ENCODE data around the gene TNNT3.
"Not testable (repeated sequence)": the region's sequence is repeated elsewhere in the genome, so short reads cannot be mapped to it uniquely, and the experiment has no call there.

Gene TNNT3

DNA sequence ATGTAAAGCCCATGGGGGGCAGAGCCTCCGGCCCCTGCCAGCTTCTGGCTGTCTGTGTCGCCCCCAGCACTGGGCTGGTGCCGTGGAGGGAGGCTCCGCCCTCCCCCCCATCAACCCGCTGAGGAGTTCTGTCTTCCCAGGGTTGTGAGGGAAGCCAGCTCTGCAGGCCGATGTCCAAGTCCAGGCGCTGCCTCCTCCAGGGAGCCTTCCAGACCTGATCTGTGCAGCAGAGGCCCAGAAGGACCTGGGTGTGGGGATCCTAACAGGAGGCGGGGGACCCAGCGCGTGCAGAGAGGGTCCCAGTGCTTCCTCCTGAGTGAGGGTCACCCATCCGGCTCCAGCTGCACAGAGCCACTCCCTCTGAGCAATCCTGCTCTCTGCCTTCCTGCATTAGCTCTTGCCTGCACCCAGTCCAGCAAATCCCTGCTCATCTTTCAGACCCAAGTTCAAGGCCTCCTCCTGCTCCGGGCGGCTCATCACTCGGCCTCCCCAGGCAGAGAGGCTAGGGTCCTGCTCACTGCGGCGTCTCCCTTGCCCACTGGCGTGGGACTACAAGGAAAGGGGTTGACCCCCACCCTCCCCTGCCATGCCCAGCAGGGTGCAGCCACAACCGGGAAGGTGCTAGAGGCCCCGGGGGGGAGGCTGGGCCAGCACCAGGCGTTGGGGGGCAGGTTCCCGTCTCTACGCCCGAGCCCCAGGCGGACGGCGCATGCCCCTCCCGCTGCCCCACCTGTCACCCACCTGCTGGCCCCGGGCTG, 44.2 kb upstream of the TNNT3 start:
- in situ Hi-C loops (cut with HindIII; ENCODE audit: low sequenced_read_pairs), result no loop called here
- no peak for DNase-seq (ENCODE audit: low read depth)
- no peak overlapping the region for H3K4me3 ChIP-seq (ENCODE audit: low read depth, low read length)
- TF ChIP-seq, protein P1, sequence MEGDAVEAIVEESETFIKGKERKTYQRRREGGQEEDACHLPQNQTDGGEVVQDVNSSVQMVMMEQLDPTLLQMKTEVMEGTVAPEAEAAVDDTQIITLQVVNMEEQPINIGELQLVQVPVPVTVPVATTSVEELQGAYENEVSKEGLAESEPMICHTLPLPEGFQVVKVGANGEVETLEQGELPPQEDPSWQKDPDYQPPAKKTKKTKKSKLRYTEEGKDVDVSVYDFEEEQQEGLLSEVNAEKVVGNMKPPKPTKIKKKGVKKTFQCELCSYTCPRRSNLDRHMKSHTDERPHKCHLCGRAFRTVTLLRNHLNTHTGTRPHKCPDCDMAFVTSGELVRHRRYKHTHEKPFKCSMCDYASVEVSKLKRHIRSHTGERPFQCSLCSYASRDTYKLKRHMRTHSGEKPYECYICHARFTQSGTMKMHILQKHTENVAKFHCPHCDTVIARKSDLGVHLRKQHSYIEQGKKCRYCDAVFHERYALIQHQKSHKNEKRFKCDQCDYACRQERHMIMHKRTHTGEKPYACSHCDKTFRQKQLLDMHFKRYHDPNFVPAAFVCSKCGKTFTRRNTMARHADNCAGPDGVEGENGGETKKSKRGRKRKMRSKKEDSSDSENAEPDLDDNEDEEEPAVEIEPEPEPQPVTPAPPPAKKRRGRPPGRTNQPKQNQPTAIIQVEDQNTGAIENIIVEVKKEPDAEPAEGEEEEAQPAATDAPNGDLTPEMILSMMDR (IDR thresholded peaks at IDR 0.05; ENCODE audit: low read depth, low read length, missing control alignments), result no peak

DNA sequence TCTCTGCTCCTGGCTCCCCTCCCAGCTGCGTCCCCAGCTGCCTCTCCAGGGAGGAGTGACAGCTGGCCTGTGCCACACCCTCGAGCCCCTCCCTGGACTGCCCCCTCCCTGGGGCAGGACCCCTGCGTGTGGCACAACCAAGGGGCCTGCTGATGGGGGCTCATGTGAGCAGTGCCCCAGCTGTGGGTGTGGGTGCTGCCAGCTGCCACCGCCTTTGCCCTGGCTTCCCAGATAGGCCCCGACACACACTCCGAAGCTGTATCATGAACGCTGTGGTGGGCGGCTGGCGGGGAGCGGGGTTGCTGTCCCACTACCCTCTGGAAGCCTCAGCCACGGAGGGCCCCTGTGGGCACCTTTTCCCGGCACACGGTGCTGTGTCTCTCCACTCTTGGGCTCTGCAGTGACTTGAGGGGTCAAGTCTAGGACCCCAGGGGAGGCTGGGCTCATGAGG, 43.6 kb upstream of the TNNT3 start:
- H3K4me3 ChIP-seq (ENCODE audit: low read depth, low read length); in situ Hi-C loops (cut with HindIII; ENCODE audit: low sequenced_read_pairs); DNase-seq (ENCODE audit: low read depth): not testable (repeated sequence)

DNA sequence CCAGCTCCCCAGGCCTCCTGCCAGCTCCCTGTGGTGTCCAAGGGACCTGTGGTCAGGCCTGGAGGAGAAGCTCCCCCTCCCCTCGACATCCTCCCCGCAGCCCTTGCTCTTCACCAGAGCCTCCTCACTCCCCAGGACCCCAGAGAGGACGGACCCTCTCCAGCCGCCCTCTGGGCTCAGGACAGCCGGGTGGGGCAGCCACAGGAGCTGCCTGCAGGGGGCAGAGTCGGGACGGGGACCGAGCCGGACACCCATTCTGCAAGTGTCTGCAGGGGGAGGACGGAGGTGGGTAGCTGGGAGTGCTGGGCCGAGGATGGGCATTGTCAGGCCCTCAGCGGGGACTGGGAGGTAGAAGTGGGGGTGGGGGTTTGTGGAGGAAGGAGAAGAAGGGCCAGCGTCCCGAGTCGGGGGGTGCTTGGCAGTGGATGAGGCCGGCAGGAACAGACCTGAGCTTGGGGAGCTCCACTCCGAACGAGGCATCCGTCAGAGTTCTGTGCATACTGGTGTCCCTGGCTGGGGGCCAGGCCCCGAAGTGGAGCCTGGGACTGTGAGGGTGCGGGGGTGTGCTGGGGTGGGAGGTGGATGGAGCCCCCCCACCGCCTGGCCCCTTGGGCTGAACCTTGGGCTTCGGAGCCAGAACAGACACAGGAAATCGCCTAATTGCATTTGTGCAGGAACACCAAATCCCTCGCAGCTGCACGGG, 43.0 kb upstream of the TNNT3 start:
- no peak overlapping the region for H3K4me3 ChIP-seq (ENCODE audit: low read depth, low read length)
- in situ Hi-C loops (cut with HindIII; ENCODE audit: low sequenced_read_pairs), result no loop called here
- no peak for DNase-seq (ENCODE audit: low read depth)
- TF ChIP-seq, protein P1 (IDR thresholded peaks at IDR 0.05; ENCODE audit: low read depth, low read length, missing control alignments), result peak; percentile 64

DNA sequence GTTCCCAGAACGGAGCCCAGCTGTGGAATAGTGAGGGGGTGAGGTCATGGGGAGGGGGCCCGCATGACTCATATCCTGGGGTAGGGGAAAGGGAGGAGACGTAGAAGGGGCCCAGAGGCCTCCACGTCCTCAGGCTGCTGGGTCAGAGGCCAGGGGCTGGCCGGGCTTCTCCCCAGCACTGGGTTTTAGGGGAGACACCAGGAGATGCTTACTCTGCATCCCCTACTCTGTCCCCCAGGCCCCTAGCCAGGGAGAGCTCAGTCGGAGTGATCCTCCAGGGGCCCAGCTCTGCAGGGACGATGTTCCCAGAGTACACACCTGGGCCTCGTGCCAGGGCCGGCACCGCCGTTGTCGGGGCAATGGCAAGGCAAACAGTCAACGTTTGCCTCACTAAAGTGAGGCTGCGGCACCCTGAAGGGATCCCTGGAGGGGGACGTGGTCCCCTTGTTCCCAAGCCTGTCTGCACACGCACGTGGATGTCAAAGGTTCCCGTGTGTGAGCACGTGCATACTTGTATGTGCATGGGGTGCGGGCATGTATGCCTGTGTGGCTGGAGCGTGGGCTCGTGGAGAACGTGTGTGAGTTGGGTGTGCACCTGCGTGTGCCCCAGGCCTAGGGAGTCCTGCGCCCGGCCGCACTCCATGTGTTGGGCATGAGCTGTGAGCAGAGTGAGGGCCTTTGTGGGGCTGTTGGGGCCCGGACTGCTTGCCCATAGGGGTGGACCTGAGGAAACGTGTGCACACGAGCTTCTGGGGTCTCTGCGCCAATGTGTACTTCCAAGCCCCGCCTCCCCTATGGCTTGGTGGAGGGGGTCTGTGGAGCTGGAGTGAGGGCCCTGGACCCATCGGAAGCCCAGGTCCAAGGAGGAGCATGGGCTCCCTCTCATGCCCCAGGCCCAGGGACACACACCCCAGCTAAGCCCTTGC, 42.0 kb upstream of the TNNT3 start:
- in situ Hi-C loops (cut with HindIII; ENCODE audit: low sequenced_read_pairs), result no loop called here
- TF ChIP-seq, protein P1 (IDR thresholded peaks at IDR 0.05; ENCODE audit: low read depth, low read length, missing control alignments), result no peak
- no peak overlapping the region for H3K4me3 ChIP-seq (ENCODE audit: low read depth, low read length)
- no peak for DNase-seq (ENCODE audit: low read depth)

DNA sequence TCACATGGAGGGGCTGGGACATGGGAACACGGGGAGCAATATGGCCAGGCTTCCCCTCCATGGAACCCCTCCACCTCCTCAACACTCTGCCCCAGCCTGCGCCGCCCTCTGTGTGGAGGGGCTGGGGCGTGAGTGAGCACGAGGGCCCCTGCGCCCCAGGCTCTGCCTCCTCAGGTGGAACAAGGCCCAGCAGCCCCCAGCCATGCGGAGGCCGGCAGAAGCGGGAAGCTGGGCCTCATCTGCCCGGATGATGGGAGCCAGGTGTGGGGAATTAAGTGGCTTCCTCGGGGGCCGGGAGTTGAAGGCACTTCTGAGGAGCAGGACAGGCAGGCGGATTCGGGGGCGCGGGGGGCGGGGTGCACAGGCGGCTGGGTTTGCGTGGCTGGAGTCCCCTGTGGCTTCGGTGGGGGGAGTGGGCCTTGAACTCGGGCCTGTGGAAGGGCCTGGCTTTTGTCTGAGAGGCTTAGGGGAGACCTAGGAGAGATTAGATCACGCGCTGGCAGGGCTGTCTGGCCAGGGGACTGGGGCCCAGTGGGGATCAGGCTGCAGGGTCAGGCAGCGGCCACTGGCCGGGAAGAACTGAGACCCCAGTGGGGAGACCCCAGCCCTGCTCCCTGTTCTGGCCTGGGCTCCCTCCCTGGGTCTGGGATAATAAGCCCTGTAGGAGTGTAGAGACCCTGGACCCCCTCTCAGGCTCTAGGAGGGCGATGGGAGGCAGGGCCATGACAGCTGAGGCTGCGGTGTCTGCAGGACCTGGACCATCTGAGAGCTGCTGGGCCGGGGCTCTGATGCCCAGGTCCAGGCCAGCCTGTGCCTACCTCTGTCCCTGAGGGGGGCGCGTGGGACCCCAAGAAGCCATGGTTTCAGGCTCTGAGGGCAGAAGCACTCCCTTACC, 41.1 kb upstream of the TNNT3 start:
- DNase-seq (ENCODE audit: low read depth), result no peak
- H3K4me3 ChIP-seq (ENCODE audit: low read depth, low read length), result no peak overlapping the region
- in situ Hi-C loops (cut with HindIII; ENCODE audit: low sequenced_read_pairs), result no loop called here
- TF ChIP-seq, protein P1 (IDR thresholded peaks at IDR 0.05; ENCODE audit: low read depth, low read length, missing control alignments), result no peak

DNA sequence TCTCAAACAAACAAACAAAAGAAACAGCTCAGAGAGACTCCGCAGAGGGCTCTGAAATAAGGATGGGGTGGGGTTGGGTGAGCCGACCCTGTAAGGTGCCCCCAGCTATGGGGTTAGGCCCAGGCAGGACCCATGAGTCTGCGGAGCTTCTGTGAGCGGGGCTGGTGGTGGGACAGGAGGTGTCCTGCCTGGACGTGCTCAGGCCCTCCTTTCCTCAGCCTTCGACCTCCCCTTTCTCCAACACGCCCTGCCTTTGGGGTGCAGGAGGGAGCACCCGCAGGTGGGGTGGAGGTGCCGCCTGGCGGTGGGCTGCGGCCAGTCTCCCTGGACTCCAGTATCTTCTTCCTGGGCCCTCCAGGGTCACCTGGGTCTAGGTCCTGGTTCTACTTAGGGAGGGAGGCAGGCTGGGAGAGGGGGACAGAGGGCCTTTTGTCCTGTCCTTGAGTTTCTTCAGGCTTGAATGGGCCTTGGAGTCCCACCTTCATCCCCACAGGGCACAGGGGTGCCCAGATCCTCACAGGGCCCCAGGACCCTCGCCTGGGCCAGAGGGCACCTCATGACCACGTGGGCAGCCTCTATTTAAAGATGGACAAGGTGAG, 40.1 kb upstream of the TNNT3 start:
- no peak overlapping the region for H3K4me3 ChIP-seq (ENCODE audit: low read depth, low read length)
- in situ Hi-C loops (cut with HindIII; ENCODE audit: low sequenced_read_pairs), result no loop called here
- TF ChIP-seq, protein P1 (IDR thresholded peaks at IDR 0.05; ENCODE audit: low read depth, low read length, missing control alignments), result no peak
- DNase-seq (ENCODE audit: low read depth), result no peak
